ENCODE data around the gene UBE2S. TPM values are rescaled to one million over a fixed set of nuclear protein-coding genes. Genes with fewer than 3 reads are reported as not detected.

UBE2S gene
- total RNA-seq, 4 donors from 2014 or later = 4.1 to 12.8 (median 8.6) TPM

GRCh38 chr19:55439052-55439451 is 31.5 kb upstream of the UBE2S start:
- no peak for TF ChIP-seq CTCF (IDR thresholded peaks at IDR 0.05; ENCODE audit: low read depth)

GRCh38 chr19:55437410-55437809 is 29.8 kb upstream of the UBE2S start:
- TF ChIP-seq CTCF (IDR thresholded peaks at IDR 0.05; ENCODE audit: low read depth) = no peak

GRCh38 chr19:55436847-55437246 is 29.3 kb upstream of the UBE2S start:
- no peak for TF ChIP-seq CTCF (IDR thresholded peaks at IDR 0.05; ENCODE audit: low read depth)

GRCh38 chr19:55435020-55435419 is 27.4 kb upstream of the UBE2S start:
- TF ChIP-seq CTCF (IDR thresholded peaks at IDR 0.05; ENCODE audit: low read depth) = no peak

- TF ChIP-seq CTCF (IDR thresholded peaks at IDR 0.05; ENCODE audit: low read depth) = no peak
These were observed 26.9 kb upstream of the UBE2S start for GRCh38 chr19:55434356-55434919.

- TF ChIP-seq CTCF (IDR thresholded peaks at IDR 0.05; ENCODE audit: low read depth) = no peak
These were observed 25.7 kb upstream of the UBE2S start for GRCh38 chr19:55433292-55433691.

- no peak for TF ChIP-seq CTCF (IDR thresholded peaks at IDR 0.05; ENCODE audit: low read depth)
These were observed 24.8 kb upstream of the UBE2S start for GRCh38 chr19:55432241-55432959.
